ENCODE results near the gene SLC37A2.

DNA sequence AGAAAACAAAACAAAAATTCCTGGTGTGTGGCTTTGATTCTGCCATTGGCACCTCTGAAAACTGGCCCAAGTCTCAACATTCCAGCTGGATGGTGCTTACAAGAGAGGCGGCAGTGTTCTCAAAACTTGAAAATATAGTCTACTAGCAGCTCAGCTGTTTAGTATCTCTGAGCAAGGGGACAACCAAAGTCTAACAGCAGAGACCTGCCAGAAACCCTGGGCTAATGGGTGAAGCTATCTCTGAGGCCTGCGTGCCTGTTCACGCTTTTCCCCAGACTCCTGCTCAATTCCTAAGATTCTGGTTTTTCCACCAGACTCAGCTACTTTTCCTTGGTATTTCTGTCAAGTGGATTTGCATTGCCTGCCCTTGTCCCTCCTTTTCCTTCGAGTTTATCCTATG is 30.4 kb downstream of the SLC37A2 start:
- TF ChIP-seq CTCF (IDR thresholded peaks at IDR 0.05) (no peak), TCF7L2 (IDR thresholded peaks at IDR 0.05; ENCODE audit: low read depth, low read length) (no peak)

All from Panc1 (cell line).